K562 (cell line): ENCODE measurements around the gene HPS3. TPM values are rescaled to one million over a fixed set of nuclear protein-coding genes. Genes with fewer than 3 reads are reported as not detected.
A peak's percentile ranks its signal among the peaks of the same experiment; 100 is the strongest.

Experiments used
- E2F3 ChIP-seq: fragments of 250-450 bp; sonication (Bioruptor Pico); IDR thresholded peaks from 2 replicates; pipeline ENCODE4 v1.4.0; 2020; ENCODE audit warnings: mild to moderate bottlenecking
- EHMT2 ChIP-seq: fragments of 450-650 bp; IDR thresholded peaks from 2 replicates; pipeline ENCODE4 v1.6.1; 2018; ENCODE audit warnings: antibody characterized with exemption
- GATA2 ChIP-seq: sonication (generic); formaldehyde crosslinking; IDR thresholded peaks from 2 replicates; pipeline ENCODE4 v1.4.0; 2020; ENCODE audit warnings: mild to moderate bottlenecking, missing genetic modification reagents
- HNRNPK ChIP-seq: fragments of 200-400 bp; formaldehyde crosslinking; IDR thresholded peaks from one replicate; pipeline ENCODE4 v1.6.1; 2018; ENCODE audit warnings: mild to moderate bottlenecking, low read depth, low read length; ENCODE audit not compliant: poor library complexity, severe bottlenecking
- NCOA4 ChIP-seq: fragments of 450-650 bp; IDR thresholded peaks from 2 replicates; pipeline ENCODE4 v1.6.1; 2018; ENCODE audit warnings: mild to moderate bottlenecking; ENCODE audit not compliant: partially characterized antibody
- NR0B1 ChIP-seq: fragments of 450-650 bp; IDR thresholded peaks from one replicate; pipeline ENCODE4 v1.6.1; 2018; ENCODE audit warnings: mild to moderate bottlenecking, moderate library complexity; ENCODE audit not compliant: partially characterized antibody
- PATZ1 ChIP-seq: fragments of 250-450 bp; sonication (Bioruptor Pico); IDR thresholded peaks from 2 replicates; pipeline ENCODE4 v1.5.0; 2020; ENCODE audit warnings: mild to moderate bottlenecking, borderline replicate concordance
- PBX2 ChIP-seq, 2 experiments: IDR thresholded peaks in 1 of 2; conservative IDR thresholded peaks in 1 of 2; 2 replicates each; pipeline ENCODE4 v1.6.1; 2016; ENCODE audit warnings: low read depth in 2 of 2, mild to moderate bottlenecking in 1 of 2, missing compliant biosample characterization in 1 of 2, missing genetic modification characterization in 1 of 2, moderate library complexity in 1 of 2
- RFX5 ChIP-seq: IDR thresholded peaks from 2 replicates; pipeline ENCODE4 v1.6.1; 2011; ENCODE audit warnings: low read depth, mild to moderate bottlenecking, improper control_type of control experiment, low read length
- RFX7 ChIP-seq: fragments of 250-450 bp; sonication (Bioruptor Pico); IDR thresholded peaks from 2 replicates; pipeline ENCODE4 v1.5.1; 2021; ENCODE audit warnings: mild to moderate bottlenecking
- SMAD2 ChIP-seq: fragments of 150-350 bp; IDR thresholded peaks from 2 replicates; pipeline ENCODE4 v1.6.1; 2014; ENCODE audit warnings: low read depth, mild to moderate bottlenecking, low read length
- SOX6 ChIP-seq: fragments of 450-650 bp; IDR thresholded peaks from 2 replicates; pipeline ENCODE4 v1.6.1; 2014; ENCODE audit warnings: mild to moderate bottlenecking
- ZNF232 ChIP-seq: sonication (generic); formaldehyde crosslinking; IDR thresholded peaks from 2 replicates; pipeline ENCODE4 v1.8.0; 2022; ENCODE audit warnings: mild to moderate bottlenecking, missing genetic modification reagents
- ZNF263 ChIP-seq: sonication (generic); formaldehyde crosslinking; IDR thresholded peaks from 2 replicates; pipeline ENCODE4 v1.8.0; 2022; ENCODE audit warnings: mild to moderate bottlenecking, missing genetic modification reagents, borderline replicate concordance
- ZNF436 ChIP-seq: fragments of 250-450, 450-650 bp; sonication (Bioruptor Pico); formaldehyde crosslinking; IDR thresholded peaks from 2 replicates; pipeline ENCODE4 v1.7.0; 2020; ENCODE audit warnings: mild to moderate bottlenecking
- ZZZ3 ChIP-seq: fragments of 450-650 bp; IDR thresholded peaks from 2 replicates; pipeline ENCODE4 v1.6.1; 2016; ENCODE audit warnings: antibody characterized with exemption, mild to moderate bottlenecking, moderate library complexity
- polyA plus RNA-seq, 8 experiments: library from polyadenylated mRNA; depleted of rRNA in 4 of 8; stranded (reverse) in 5 of 8; unstranded in 3 of 8; fragments of >200 nt; fragmentation: Nextera tagmentation in 2 of 8; fragmentation: Illumina TruSeq in 1 of 8; extraction: Ambion mirVana in 2 of 8; extraction: Trizol in 1 of 8; gene quantifications; 2 replicates each; pipeline versions ENCODE4 v1.2.1 to v1.2.3, GENCODE V29; 2011 to 2014; ENCODE audit warnings: inconsistent platforms in 1 of 8, missing spikeins in 1 of 8
- total RNA-seq, 7 experiments: library from RNA; depleted of rRNA in 6 of 7; stranded (reverse); fragments of >200 nt in 6 of 7; fragmentation: Illumina TruSeq in 2 of 7; extraction: Trizol in 2 of 7; gene quantifications; 2 replicates each; pipeline versions ENCODE4 v1.2.1 to v1.2.3, GENCODE V29; 2011 to 2021; ENCODE audit warnings: low replicate concordance in 1 of 7

HPS3 gene
- total and polyA plus RNA-seq, 9 of the 15 experiments (the other 6 are each of a cell fraction or from before 2014, with no cell fraction given) = 1.2 to 11.3 (median 7.6) TPM

GRCh38 chr3:149086232-149086988 lies 43.0 kb upstream of the HPS3 start, which contains the start of gene HLTF (continued):
- no peak for TF ChIP-seq NR0B1
- TF ChIP-seq PBX2 (CRISPR knock-in tag; IDR thresholded peaks at IDR 0.05; ENCODE audit: low read depth) = peak; percentile 95
- peak; percentile 99 for TF ChIP-seq PBX2 (tag; conservative IDR thresholded peaks at IDR 0.05; ENCODE audit: low read depth)
- TF ChIP-seq EHMT2 = 0 out of 2 replicates have a peak, but pooled peaks have one; percentile 15
- TF ChIP-seq E2F3 (CRISPR knock-in tag) = peak; percentile 98
- peak; percentile 78; the same call in 1 of the 2 replicates for TF ChIP-seq ZZZ3
- TF ChIP-seq ZNF232 (CRISPR knock-in tag) = peak; percentile 93; the same call in 1 of the 2 replicates
- peak; percentile 76; the same call in 1 of the 2 replicates for TF ChIP-seq ZNF263 (CRISPR knock-in tag)
- no peak for TF ChIP-seq GATA2
- TF ChIP-seq SOX6 = peak; percentile 62; the same call in 1 of the 2 replicates
- TF ChIP-seq PATZ1 (CRISPR knock-in tag) = 0 out of 2 replicates have a peak, but pooled peaks have one; percentile 56
- TF ChIP-seq ZNF436 = no peak
- no peak for TF ChIP-seq HNRNPK
- TF ChIP-seq NCOA4 = no peak
- TF ChIP-seq SMAD2 = no peak
- no peak for TF ChIP-seq RFX7 (CRISPR knock-in tag)
- TF ChIP-seq RFX5 = no peak
